ENCODE data around the gene PDZD7.

The PDZD7 gene

DNA sequence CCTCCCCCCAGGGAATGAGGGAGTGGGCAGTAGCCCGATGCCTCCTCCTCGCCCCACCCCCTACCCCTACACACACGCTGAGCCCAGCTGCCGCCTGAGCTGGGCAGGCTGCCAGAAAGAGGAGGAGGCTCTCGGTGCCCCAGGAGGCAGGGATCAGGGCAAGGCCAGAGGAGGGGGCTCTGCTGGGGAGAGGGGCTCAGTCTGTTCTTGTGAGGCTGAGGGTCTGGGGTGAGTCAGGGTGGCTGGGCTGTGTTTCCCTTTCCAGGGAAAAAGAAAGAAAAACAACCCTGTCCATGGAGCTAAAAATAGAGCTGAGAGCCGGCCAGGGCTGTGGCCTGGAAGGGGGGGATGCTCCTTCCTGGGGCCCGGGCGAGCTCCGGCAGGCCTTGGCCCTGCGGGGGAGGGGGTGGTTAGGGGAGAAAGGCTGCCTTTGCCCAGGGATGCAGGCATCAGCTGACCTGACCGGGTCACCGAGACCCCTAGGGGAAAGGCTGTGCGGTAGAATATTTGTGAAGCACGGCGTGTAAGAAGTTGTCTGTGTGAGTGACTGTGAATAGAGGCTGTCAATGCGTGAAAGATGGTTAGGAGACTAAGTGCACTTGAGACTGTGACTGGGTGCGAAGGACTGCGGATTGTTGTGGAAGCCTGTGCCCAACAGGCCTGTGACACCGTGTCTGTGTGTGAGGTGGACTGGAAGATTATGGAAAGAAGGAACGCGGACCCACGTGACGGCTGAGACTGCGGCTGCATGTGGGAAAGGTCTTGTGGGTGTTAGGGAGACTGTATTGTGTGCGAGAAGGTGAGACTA is 32.5 kb downstream of the PDZD7 start:
- intact Hi-C loops (cut with DNase I; ENCODE audit: low total_unique reads) = no loop called here
- peak overlapping the region; percentile 99 to 100 for H3K27ac ChIP-seq
- peaks cover 0 to 45% (median 37%) of the 10 kb centered on the region in 4 donors for H3K4me1 ChIP-seq
- TF ChIP-seq, protein P1, sequence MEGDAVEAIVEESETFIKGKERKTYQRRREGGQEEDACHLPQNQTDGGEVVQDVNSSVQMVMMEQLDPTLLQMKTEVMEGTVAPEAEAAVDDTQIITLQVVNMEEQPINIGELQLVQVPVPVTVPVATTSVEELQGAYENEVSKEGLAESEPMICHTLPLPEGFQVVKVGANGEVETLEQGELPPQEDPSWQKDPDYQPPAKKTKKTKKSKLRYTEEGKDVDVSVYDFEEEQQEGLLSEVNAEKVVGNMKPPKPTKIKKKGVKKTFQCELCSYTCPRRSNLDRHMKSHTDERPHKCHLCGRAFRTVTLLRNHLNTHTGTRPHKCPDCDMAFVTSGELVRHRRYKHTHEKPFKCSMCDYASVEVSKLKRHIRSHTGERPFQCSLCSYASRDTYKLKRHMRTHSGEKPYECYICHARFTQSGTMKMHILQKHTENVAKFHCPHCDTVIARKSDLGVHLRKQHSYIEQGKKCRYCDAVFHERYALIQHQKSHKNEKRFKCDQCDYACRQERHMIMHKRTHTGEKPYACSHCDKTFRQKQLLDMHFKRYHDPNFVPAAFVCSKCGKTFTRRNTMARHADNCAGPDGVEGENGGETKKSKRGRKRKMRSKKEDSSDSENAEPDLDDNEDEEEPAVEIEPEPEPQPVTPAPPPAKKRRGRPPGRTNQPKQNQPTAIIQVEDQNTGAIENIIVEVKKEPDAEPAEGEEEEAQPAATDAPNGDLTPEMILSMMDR (IDR thresholded peaks at IDR 0.05) = no peak
- DNase-seq = peak; percentile 88 to 94
- no peaks in the 10 kb centered on the region for H3K9me3 ChIP-seq
- peak overlapping the region; percentile 73 to 79 for H3K4me3 ChIP-seq
- no peaks in the 10 kb centered on the region for H3K27me3 ChIP-seq
- H3K36me3 ChIP-seq = peaks cover 9 to 17% (median 10%) of the 10 kb centered on the region in 3 donors

DNA sequence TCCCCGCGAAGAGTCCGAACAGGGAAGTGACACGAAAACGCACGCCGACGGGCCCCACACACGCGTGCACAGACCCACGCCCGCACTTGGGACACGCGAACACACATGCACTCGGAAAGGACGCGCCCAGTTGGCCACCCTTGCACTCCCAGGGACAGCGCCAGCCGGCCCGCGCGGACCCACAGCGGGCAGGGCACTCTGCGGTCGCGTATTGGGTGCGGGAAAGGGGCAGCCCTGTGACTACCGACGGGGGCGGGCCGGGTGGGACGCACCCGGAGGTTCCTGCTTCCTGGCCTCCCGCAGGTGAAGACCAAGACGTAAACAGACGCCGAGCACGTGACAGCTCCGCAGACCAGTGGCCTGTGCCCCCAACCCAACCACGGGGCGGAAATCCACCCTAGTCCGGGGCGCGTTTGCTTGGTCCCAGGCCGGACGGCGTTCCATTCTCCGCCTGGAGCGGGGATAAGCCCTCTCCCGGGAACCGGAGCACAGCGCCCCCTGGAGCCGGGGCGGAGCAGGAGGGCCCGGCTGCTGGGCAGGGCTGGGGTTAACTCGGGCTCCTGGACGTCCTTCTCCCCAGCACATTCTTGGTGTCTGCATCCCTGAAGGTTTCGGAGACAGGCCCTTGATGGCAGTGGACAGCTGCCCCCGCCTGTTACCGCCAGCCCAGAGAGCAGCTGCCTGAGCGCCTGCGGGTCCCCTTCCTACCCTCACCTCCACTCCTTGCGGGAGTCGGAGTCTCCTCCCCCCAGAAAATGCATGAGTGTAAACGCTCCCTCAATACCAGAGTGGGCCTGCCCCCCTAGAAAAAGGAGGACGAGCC is 33.4 kb downstream of the PDZD7 start:
- Histone ChIP-seq H3K27ac (peak overlapping the region; percentile 99 to 100), H3K4me3 (peak overlapping the region; percentile 73 to 79), H3K4me1 (peaks cover 0 to 37% (median 30%) of the 10 kb centered on the region in 4 donors), H3K9me3 (no peaks in the 10 kb centered on the region), H3K27me3 (no peaks in the 10 kb centered on the region), H3K36me3 (peaks cover under 1 to 17% (median 7%) of the 10 kb centered on the region in 3 donors)
- DNase-seq = peak; percentile 66 to 88
- TF ChIP-seq, protein P1 (IDR thresholded peaks at IDR 0.05) = peak; percentile 87
- intact Hi-C loops (cut with DNase I; ENCODE audit: low total_unique reads) = no loop called here

DNA sequence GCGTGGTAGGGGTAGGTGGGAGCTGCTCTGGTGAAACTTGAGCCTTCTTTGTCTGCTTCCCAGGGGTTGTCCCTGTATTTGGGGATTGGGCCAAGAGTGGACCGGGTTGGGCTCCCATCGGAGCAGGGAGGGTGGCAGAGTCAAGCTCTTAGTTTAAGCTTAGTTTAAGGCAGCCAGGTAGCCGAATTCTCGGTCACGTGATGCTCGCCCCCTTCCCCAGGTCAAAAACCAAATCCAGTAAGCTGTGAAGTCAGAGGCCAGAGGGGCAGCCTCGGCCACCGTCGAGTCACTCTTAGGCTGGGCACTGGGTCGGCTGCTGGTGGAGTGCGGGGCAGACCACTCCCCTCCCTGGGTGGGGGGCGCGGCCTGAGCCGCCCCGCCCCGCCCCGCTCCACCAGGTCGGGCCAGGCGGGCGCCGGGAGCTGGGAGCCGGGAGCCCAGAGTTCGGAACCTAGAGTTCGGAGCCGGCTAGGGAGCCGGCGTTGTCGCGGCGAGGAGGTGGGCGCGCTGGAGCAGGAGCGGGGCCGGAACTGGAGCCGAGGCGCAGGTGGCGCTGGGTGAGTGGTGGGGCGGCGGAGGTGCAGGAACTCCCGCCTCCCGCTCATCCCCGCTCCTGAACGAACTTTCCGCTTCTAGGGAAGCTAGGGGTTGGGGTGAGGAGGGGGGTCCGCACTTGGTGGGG is 34.1 kb downstream of the PDZD7 start:
- TF ChIP-seq, protein P1 (IDR thresholded peaks at IDR 0.05) = no peak
- Histone ChIP-seq H3K9me3 (no peaks in the 10 kb centered on the region), H3K36me3 (peaks cover 0 to 16% (median 7%) of the 10 kb centered on the region in 3 donors), H3K27me3 (no peaks in the 10 kb centered on the region), H3K27ac (peak overlapping the region; percentile 99 to 100), H3K4me1 (peaks cover 0 to 30% (median 23%) of the 10 kb centered on the region in 4 donors), H3K4me3 (peak overlapping the region; percentile 73 to 79)
- intact Hi-C loops (cut with DNase I; ENCODE audit: low total_unique reads) = no loop called here
- no peak for DNase-seq

DNA sequence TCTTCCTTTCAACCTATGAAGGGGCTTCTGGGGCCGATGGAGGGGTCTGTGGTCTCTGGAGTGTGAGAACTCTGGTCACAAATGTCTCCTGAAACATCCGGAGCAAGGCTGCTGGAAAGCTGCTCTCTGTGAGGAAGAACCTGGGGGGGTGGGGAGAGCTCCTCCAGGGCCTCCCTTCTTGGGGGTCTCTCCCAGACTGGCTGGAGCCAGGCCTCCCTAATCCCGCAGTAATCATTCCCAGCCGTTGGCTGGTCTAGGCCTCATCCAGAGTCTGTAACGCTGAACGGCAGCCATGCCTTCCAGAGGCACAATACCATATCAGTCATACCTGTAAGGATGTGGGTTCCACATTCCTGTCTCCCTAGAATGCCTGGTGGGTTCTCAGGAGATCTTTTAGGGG is 35.7 kb downstream of the PDZD7 start:
- Histone ChIP-seq H3K4me3 (no peak overlapping the region), H3K27me3 (no peaks in the 10 kb centered on the region), H3K9me3 (no peaks in the 10 kb centered on the region), H3K36me3 (peaks cover 0 to 31% (median 22%) of the 10 kb centered on the region in 3 donors), H3K27ac (peak overlapping the region; percentile 13 to 15), H3K4me1 (peaks cover 0 to 15% (median 10%) of the 10 kb centered on the region in 4 donors)
- TF ChIP-seq, protein P1 (IDR thresholded peaks at IDR 0.05) = no peak
- DNase-seq = no peak
- intact Hi-C loops (cut with DNase I; ENCODE audit: low total_unique reads) = loop anchor here (2.0 kb wide), 1 partner anchor 20 kb away; no protein-coding TSS in a partner anchor

Measured in tibial artery (tissue), 4 donors.